ENCODE measurements around the gene RALGAPA2. TPM values are rescaled to one million over a fixed set of nuclear protein-coding genes. Genes with fewer than 3 reads are reported as not detected.

Gene RALGAPA2
- total RNA-seq, 1 experiment from 2014 or later, result 13.4 TPM

DNA sequence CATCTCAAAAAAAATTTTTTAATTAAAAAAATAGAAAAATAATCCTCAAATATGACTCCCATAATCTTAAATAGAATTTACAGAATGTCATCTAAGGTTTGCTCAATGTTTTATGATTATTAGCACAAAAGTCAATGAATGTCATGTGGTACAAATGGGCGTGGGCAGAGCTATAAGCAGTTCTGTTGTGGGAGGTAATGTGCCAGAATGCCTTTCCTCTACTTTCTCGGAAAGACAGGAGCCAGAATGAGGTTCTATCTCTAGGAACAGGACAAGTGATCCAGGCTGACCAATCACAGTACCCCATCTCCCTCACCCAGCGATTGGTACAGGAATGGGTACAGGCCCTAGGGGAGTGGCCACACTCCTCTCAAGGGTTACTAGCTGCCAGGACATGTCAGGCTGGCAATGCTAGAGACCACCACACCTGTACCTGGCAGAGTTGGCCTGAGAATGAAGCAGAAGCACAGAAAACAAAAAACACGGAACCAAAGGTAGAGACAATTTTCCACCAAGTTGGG is 15.1 kb downstream of the RALGAPA2 start:
- no peak overlapping the region for H3K4me3 ChIP-seq (ENCODE audit: low read depth in 2 of 2, low read length in 2 of 2)
- no peak for DNase-seq (ENCODE audit: low read depth, low spot score)
- H3K27me3 ChIP-seq (ENCODE audit: control insufficient read depth, insufficient read depth, low read length), result no peaks in the 10 kb centered on the region
- no peak overlapping the region for H3K27ac ChIP-seq (ENCODE audit: low read length)
- TF ChIP-seq POLR2AphosphoS5 (IDR thresholded peaks at IDR 0.05; ENCODE audit: low read depth, low read length) (no peak), TCF7L2 (IDR thresholded peaks at IDR 0.05; ENCODE audit: low read depth, low read length) (no peak), SIN3A (IDR thresholded peaks at IDR 0.05; ENCODE audit: borderline replicate concordance, insufficient read depth, low read depth, low read length) (no peak)
- no peaks in the 10 kb centered on the region for H3K9me3 ChIP-seq (ENCODE audit: control insufficient read depth, insufficient read depth, low read depth, low read length)
- CTCF ChIA-PET, result no interaction called here
- POLR2A ChIA-PET, result no interaction called here
- no TSS peak for BruUV-seq (replicated peaks)
- no peak for ATAC-seq
- intact Hi-C loops (cut with micrococcal nuclease; ENCODE audit: unreplicated experiment) (no loop called here), in situ Hi-C loops (cut with HindIII; ENCODE audit: low pct_unique_long_range_greater_than_20kb, low sequenced_read_pairs) (no loop called here)
- no peaks in the 10 kb centered on the region for H3K4me1 ChIP-seq (ENCODE audit: control insufficient read depth, insufficient read depth, low read length)
- H3K36me3 ChIP-seq (ENCODE audit: control insufficient read depth, insufficient read depth, low read length), result no peaks in the 10 kb centered on the region

DNA sequence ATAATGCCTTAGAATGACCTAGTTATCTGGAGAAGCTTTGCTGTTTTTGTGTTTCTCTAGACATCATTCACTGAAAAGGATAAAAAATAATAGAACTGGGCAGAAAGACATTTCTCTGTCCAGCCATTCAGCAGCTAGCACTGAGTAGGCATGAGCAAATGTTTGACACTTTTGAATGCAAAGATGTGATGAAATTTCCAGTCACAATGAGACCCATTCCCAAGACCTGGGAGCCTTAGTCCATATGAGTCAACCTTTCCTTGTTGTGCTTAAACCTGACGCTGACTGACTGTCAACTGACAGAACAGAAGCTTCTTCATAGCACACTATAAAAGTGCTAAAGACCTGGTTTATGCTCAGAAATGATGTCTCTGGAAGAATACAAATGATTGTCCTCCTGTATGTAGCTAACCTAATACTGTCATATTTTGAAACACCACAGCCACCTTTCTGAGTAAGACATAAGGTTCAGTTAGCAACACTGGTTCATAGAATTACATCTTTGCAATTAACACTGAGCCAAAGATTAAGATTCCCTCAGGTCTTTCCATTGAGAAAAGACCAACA is 17.1 kb downstream of the RALGAPA2 start:
- Histone ChIP-seq H3K36me3 (ENCODE audit: control insufficient read depth, insufficient read depth, low read length) (no peaks in the 10 kb centered on the region), H3K4me3 (ENCODE audit: low read depth in 2 of 2, low read length in 2 of 2) (no peak overlapping the region), H3K27me3 (ENCODE audit: control insufficient read depth, insufficient read depth, low read length) (no peaks in the 10 kb centered on the region), H3K9me3 (ENCODE audit: control insufficient read depth, insufficient read depth, low read depth, low read length) (no peaks in the 10 kb centered on the region), H3K27ac (ENCODE audit: low read length) (no peak overlapping the region), H3K4me1 (ENCODE audit: control insufficient read depth, insufficient read depth, low read length) (no peaks in the 10 kb centered on the region)
- no TSS peak for BruUV-seq (replicated peaks)
- ChIA-PET POLR2A (no interaction called here), CTCF (no interaction called here)
- DNase-seq (ENCODE audit: low read depth, low spot score) (no peak), ATAC-seq (no peak)
- TF ChIP-seq, protein P1, sequence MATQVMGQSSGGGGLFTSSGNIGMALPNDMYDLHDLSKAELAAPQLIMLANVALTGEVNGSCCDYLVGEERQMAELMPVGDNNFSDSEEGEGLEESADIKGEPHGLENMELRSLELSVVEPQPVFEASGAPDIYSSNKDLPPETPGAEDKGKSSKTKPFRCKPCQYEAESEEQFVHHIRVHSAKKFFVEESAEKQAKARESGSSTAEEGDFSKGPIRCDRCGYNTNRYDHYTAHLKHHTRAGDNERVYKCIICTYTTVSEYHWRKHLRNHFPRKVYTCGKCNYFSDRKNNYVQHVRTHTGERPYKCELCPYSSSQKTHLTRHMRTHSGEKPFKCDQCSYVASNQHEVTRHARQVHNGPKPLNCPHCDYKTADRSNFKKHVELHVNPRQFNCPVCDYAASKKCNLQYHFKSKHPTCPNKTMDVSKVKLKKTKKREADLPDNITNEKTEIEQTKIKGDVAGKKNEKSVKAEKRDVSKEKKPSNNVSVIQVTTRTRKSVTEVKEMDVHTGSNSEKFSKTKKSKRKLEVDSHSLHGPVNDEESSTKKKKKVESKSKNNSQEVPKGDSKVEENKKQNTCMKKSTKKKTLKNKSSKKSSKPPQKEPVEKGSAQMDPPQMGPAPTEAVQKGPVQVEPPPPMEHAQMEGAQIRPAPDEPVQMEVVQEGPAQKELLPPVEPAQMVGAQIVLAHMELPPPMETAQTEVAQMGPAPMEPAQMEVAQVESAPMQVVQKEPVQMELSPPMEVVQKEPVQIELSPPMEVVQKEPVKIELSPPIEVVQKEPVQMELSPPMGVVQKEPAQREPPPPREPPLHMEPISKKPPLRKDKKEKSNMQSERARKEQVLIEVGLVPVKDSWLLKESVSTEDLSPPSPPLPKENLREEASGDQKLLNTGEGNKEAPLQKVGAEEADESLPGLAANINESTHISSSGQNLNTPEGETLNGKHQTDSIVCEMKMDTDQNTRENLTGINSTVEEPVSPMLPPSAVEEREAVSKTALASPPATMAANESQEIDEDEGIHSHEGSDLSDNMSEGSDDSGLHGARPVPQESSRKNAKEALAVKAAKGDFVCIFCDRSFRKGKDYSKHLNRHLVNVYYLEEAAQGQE (IDR thresholded peaks at IDR 0.05; ENCODE audit: insufficient read depth in 1 of 2, low read depth in 2 of 2, low read length in 1 of 2), result no peak
- TF ChIP-seq POLR2AphosphoS5 (IDR thresholded peaks at IDR 0.05; ENCODE audit: low read depth, low read length), result no peak
- TF ChIP-seq TCF7L2 (IDR thresholded peaks at IDR 0.05; ENCODE audit: low read depth, low read length), result no peak
- TF ChIP-seq SIN3A (IDR thresholded peaks at IDR 0.05; ENCODE audit: borderline replicate concordance, insufficient read depth, low read depth, low read length), result no peak
- TF ChIP-seq, protein P2, sequence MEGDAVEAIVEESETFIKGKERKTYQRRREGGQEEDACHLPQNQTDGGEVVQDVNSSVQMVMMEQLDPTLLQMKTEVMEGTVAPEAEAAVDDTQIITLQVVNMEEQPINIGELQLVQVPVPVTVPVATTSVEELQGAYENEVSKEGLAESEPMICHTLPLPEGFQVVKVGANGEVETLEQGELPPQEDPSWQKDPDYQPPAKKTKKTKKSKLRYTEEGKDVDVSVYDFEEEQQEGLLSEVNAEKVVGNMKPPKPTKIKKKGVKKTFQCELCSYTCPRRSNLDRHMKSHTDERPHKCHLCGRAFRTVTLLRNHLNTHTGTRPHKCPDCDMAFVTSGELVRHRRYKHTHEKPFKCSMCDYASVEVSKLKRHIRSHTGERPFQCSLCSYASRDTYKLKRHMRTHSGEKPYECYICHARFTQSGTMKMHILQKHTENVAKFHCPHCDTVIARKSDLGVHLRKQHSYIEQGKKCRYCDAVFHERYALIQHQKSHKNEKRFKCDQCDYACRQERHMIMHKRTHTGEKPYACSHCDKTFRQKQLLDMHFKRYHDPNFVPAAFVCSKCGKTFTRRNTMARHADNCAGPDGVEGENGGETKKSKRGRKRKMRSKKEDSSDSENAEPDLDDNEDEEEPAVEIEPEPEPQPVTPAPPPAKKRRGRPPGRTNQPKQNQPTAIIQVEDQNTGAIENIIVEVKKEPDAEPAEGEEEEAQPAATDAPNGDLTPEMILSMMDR (IDR thresholded peaks at IDR 0.05), result no peak
- in situ Hi-C loops (cut with HindIII; ENCODE audit: low pct_unique_long_range_greater_than_20kb, low sequenced_read_pairs) (no loop called here), intact Hi-C loops (cut with micrococcal nuclease; ENCODE audit: unreplicated experiment) (no loop called here)

DNA sequence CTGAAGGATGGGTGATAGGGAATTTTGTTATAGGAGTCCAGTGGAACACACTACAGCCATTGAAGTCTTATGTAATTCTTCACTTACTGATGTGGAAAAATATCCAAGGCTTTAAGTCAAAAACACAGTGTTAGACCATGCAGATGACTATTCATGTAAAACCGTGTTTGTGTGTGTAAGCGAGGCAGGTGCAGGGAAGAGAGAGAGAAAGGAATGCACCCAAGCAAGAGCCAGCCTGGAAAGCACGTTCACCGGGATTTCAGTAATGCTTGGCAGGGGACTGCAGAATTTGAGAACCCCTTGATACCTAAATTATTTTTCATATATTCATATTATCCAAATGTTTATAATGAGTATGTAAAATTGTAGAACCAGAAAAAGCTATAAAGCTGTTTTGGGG is 17.9 kb downstream of the RALGAPA2 start:
- intact Hi-C loops (cut with micrococcal nuclease; ENCODE audit: unreplicated experiment) (no loop called here), in situ Hi-C loops (cut with HindIII; ENCODE audit: low pct_unique_long_range_greater_than_20kb, low sequenced_read_pairs) (no loop called here)
- no peak for DNase-seq (ENCODE audit: low read depth, low spot score)
- no peak for ATAC-seq
- TF ChIP-seq, protein P2 (IDR thresholded peaks at IDR 0.05), result no peak
- TF ChIP-seq, protein P1 (IDR thresholded peaks at IDR 0.05; ENCODE audit: insufficient read depth in 1 of 2, low read depth in 2 of 2, low read length in 1 of 2), result no peak
- TF ChIP-seq TCF7L2 (IDR thresholded peaks at IDR 0.05; ENCODE audit: low read depth, low read length), result no peak
- no peak for TF ChIP-seq SIN3A (IDR thresholded peaks at IDR 0.05; ENCODE audit: borderline replicate concordance, insufficient read depth, low read depth, low read length)
- no peak for TF ChIP-seq POLR2AphosphoS5 (IDR thresholded peaks at IDR 0.05; ENCODE audit: low read depth, low read length)
- H3K9me3 ChIP-seq (ENCODE audit: control insufficient read depth, insufficient read depth, low read depth, low read length), result no peaks in the 10 kb centered on the region
- no peak overlapping the region for H3K27ac ChIP-seq (ENCODE audit: low read length)
- CTCF ChIA-PET, result no interaction called here
- POLR2A ChIA-PET, result no interaction called here
- H3K4me1 ChIP-seq (ENCODE audit: control insufficient read depth, insufficient read depth, low read length), result no peaks in the 10 kb centered on the region
- H3K4me3 ChIP-seq (ENCODE audit: low read depth in 2 of 2, low read length in 2 of 2), result no peak overlapping the region
- H3K36me3 ChIP-seq (ENCODE audit: control insufficient read depth, insufficient read depth, low read length), result no peaks in the 10 kb centered on the region
- BruUV-seq (replicated peaks), result no TSS peak
- H3K27me3 ChIP-seq (ENCODE audit: control insufficient read depth, insufficient read depth, low read length), result no peaks in the 10 kb centered on the region

All from Panc1 (cell line).